Measurements from ENCODE around the gene COL11A1.
"Not testable (repeated sequence)": the region's sequence is repeated elsewhere in the genome, so short reads cannot be mapped to it uniquely, and the experiment has no call there.

Gene COL11A1

GRCh38 chr1:102834688-102835320 is 273.5 kb downstream of the COL11A1 start:
- peak; percentile 83 for DNase-seq (ENCODE audit: low read depth)

DNA sequence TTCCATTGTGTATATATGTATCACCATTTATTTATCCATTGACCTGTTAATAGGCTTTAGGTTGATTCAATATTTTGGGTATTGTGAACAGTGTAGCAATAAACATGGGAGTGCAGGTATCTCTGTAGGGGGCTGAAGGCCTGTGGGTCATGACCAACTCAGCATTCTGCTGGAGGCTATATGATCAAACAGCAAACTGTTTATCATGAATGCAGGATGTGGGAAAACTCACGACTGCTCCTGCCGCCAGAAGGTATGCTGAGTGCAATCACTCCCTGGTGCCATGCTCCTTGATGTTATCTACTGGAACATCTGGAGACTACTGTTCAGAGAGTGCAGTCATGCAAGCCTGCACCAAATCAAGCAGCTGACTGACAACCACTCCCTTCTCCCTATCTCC is 275.2 kb downstream of the COL11A1 start:
- peak; percentile 83 for DNase-seq (ENCODE audit: low read depth)

DNA sequence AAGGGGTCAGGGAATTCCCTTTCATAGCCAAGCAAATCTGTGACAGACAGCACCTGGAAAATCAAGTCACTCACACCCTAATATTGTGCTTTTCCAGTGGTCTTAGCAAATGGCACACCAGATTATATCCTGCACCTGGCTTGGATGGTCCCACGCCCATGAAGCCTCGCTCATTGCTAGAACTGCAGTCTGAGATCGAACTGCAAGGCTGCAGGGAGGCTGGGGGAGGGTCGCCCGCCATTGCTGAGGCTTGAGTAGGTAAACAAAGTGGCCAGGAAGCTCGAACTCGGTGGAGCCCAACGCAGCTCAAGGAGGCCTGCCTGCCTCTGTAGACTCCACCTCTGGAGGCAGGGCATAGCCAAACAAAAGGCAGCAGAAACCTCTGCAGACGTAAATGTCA is 281.6 kb downstream of the COL11A1 start:
- DNase-seq (ENCODE audit: low read depth): not testable (repeated sequence)

Measured in ELR (cell line).